ENCODE results near the gene PARP4.
"Not testable (repeated sequence)": the region's sequence is repeated elsewhere in the genome, so short reads cannot be mapped to it uniquely, and the experiment has no call there.

The PARP4 gene

DNA sequence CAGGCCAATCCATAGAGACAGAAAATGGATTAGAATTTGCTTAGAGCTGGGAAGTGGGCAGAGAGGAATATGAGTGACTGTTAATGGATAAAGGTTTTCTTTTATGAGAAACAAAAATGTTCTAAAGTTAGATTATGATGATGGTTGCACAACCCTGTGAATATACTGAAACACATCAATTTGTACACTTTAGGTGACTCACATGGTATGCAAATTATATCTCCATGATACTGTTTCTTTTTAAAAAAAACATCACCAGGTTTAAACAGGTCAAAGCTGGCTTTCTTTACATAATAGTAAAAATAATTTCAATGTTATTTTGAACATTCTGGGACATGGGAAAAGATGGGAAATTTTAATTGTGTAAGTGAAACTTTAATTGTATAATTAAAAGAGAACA, 131.7 kb downstream of the PARP4 start:
- H2BK5ac ChIP-seq (ENCODE audit: low read depth, low read length, poor library complexity); H2AFZ ChIP-seq (ENCODE audit: insufficient read depth, low read length, poor library complexity); H3K27me3 ChIP-seq (ENCODE audit: insufficient read depth, low read length); H3K79me1 ChIP-seq (ENCODE audit: low read length); H3K4ac ChIP-seq (ENCODE audit: low read depth, low read length); H4K12ac ChIP-seq (ENCODE audit: low read depth, low read length); H3K23ac ChIP-seq (ENCODE audit: low read length); H3K9me3 ChIP-seq (ENCODE audit: insufficient read depth, low read depth, low read length); H3K4me3 ChIP-seq (ENCODE audit: low read depth, low read length); DNase-seq; H2BK120ac ChIP-seq (ENCODE audit: insufficient read depth, low read length, poor library complexity); H4K8ac ChIP-seq (ENCODE audit: low read depth, low read length); H3K4me1 ChIP-seq (ENCODE audit: control insufficient read depth in 1 of 2, insufficient read depth in 2 of 2, low read length in 2 of 2); H3K14ac ChIP-seq (ENCODE audit: low read length); H3K4me2 ChIP-seq (ENCODE audit: low read length); H3K36me3 ChIP-seq (ENCODE audit: control insufficient read depth in 1 of 2, insufficient read depth in 2 of 2, low read length in 2 of 2); H3K9ac ChIP-seq (ENCODE audit: low read length); H3K27ac ChIP-seq (ENCODE audit: low read depth, low read length); H4K91ac ChIP-seq (ENCODE audit: low read depth, low read length); H2AK5ac ChIP-seq (ENCODE audit: low read length); H3K79me2 ChIP-seq (ENCODE audit: control insufficient read depth, insufficient read depth, low read length, poor library complexity); H3K18ac ChIP-seq (ENCODE audit: low read length); H2BK12ac ChIP-seq (ENCODE audit: low read length): not testable (repeated sequence)

DNA sequence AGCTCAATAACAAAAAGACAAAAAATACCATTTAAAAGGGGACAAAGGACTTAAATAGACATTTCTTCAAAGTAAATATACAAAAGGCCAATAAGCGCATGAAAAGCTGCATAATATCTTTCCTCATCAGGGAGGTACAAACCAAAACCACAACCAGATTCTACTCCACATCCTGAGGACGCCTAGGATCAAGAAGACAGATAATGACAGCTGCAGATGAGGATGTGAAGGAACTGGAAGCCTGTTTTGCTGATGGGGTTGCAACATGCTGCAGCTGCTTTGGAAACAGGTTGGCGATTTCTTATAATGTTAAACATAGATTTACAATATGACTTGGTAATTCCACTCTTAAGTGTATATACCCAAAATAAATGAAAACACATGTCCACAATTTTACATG, 132.4 kb downstream of the PARP4 start:
- H3K36me3 ChIP-seq (ENCODE audit: control insufficient read depth in 1 of 2, insufficient read depth in 2 of 2, low read length in 2 of 2); H3K79me2 ChIP-seq (ENCODE audit: control insufficient read depth, insufficient read depth, low read length, poor library complexity); H3K4ac ChIP-seq (ENCODE audit: low read depth, low read length); H2BK120ac ChIP-seq (ENCODE audit: insufficient read depth, low read length, poor library complexity); H3K23ac ChIP-seq (ENCODE audit: low read length); H3K4me2 ChIP-seq (ENCODE audit: low read length); H3K9me3 ChIP-seq (ENCODE audit: insufficient read depth, low read depth, low read length); H2BK12ac ChIP-seq (ENCODE audit: low read length); H4K8ac ChIP-seq (ENCODE audit: low read depth, low read length); DNase-seq; H4K12ac ChIP-seq (ENCODE audit: low read depth, low read length); H3K27me3 ChIP-seq (ENCODE audit: insufficient read depth, low read length); H2BK5ac ChIP-seq (ENCODE audit: low read depth, low read length, poor library complexity); H4K91ac ChIP-seq (ENCODE audit: low read depth, low read length); H3K4me3 ChIP-seq (ENCODE audit: low read depth, low read length); H3K27ac ChIP-seq (ENCODE audit: low read depth, low read length); H3K9ac ChIP-seq (ENCODE audit: low read length); H3K14ac ChIP-seq (ENCODE audit: low read length); H3K4me1 ChIP-seq (ENCODE audit: control insufficient read depth in 1 of 2, insufficient read depth in 2 of 2, low read length in 2 of 2); H3K79me1 ChIP-seq (ENCODE audit: low read length); H2AK5ac ChIP-seq (ENCODE audit: low read length); H3K18ac ChIP-seq (ENCODE audit: low read length); H2AFZ ChIP-seq (ENCODE audit: insufficient read depth, low read length, poor library complexity): not testable (repeated sequence)
- no CpG with 5 or more reads among the region's 3 CpGs for WGBS (ENCODE audit: extremely low coverage, insufficient coverage, insufficient read length)

DNA sequence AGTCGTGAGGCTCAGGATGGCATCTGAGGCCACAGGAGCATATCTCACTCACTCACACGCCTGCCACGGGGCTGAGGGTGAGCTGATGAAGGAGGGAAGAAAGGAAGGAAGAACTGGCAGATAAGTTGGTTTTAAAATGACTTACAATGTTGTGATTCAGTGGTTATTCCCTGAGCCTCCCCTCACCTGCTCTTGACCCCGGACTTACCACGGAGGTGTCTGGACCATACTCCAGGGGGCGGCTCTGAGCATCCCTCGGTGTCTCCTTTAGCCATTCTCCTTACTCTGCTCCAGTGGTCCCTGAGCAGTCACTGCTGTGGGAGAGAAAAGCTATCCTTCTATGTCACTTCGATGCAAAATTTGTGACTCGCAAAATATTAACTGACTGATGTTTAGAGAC, 141.3 kb downstream of the PARP4 start:
- H3K27ac ChIP-seq (ENCODE audit: low read depth, low read length); H3K4ac ChIP-seq (ENCODE audit: low read depth, low read length); H3K9me3 ChIP-seq (ENCODE audit: insufficient read depth, low read depth, low read length); H2BK5ac ChIP-seq (ENCODE audit: low read depth, low read length, poor library complexity); H2BK12ac ChIP-seq (ENCODE audit: low read length); H3K36me3 ChIP-seq (ENCODE audit: control insufficient read depth in 1 of 2, insufficient read depth in 2 of 2, low read length in 2 of 2); H2BK120ac ChIP-seq (ENCODE audit: insufficient read depth, low read length, poor library complexity); H4K91ac ChIP-seq (ENCODE audit: low read depth, low read length); H3K4me1 ChIP-seq (ENCODE audit: control insufficient read depth in 1 of 2, insufficient read depth in 2 of 2, low read length in 2 of 2); DNase-seq; H3K4me2 ChIP-seq (ENCODE audit: low read length); H3K9ac ChIP-seq (ENCODE audit: low read length); H4K8ac ChIP-seq (ENCODE audit: low read depth, low read length); H2AK5ac ChIP-seq (ENCODE audit: low read length); H3K79me1 ChIP-seq (ENCODE audit: low read length); H3K27me3 ChIP-seq (ENCODE audit: insufficient read depth, low read length); H3K14ac ChIP-seq (ENCODE audit: low read length); H3K79me2 ChIP-seq (ENCODE audit: control insufficient read depth, insufficient read depth, low read length, poor library complexity); H3K4me3 ChIP-seq (ENCODE audit: low read depth, low read length); H3K23ac ChIP-seq (ENCODE audit: low read length); H2AFZ ChIP-seq (ENCODE audit: insufficient read depth, low read length, poor library complexity); H4K12ac ChIP-seq (ENCODE audit: low read depth, low read length); H3K18ac ChIP-seq (ENCODE audit: low read length): not testable (repeated sequence)
- WGBS (ENCODE audit: extremely low coverage, insufficient coverage, insufficient read length), result no CpG with 5 or more reads among the region's 9 CpGs

Data from trophoblast cell (in vitro differentiated cells and primary cell).